Subcutaneous abdominal adipose tissue (tissue), 5 donors: Measurements from ENCODE around the gene ADD1.

Experiments
- H3K27ac ChIP-seq: one replicate; pipeline ENCODE4 v1.7.0; 2013; ENCODE audit warnings: low read depth, mild to moderate bottlenecking, inconsistent platforms, low read length, moderate library complexity
- H3K27me3 ChIP-seq, 5 donors: one replicate each; pipeline ENCODE4 v1.7.0; 2013; ENCODE audit warnings: low read length in 5 of 5, inconsistent platforms in 1 of 5; ENCODE audit not compliant: control insufficient read depth in 5 of 5, insufficient read depth in 4 of 5
- H3K36me3 ChIP-seq, 5 donors: one replicate each; pipeline ENCODE4 v1.7.0; 2013; ENCODE audit warnings: low read length in 5 of 5; ENCODE audit not compliant: control insufficient read depth in 5 of 5, insufficient read depth in 5 of 5
- H3K4me1 ChIP-seq, 5 donors: one replicate each; pipeline ENCODE4 v1.7.0; 2013; ENCODE audit warnings: low read length in 5 of 5, mild to moderate bottlenecking in 3 of 5, moderate library complexity in 1 of 5; ENCODE audit not compliant: control insufficient read depth in 5 of 5, insufficient read depth in 5 of 5
- H3K4me3 ChIP-seq, 5 donors: one replicate each; pipeline ENCODE4 v1.7.0; 2013; ENCODE audit warnings: low read length in 5 of 5, low read depth in 1 of 5
- H3K9ac ChIP-seq, 5 donors: one replicate each; pipeline ENCODE4 v1.7.0; 2013; ENCODE audit warnings: low read length in 5 of 5, mild to moderate bottlenecking in 4 of 5, moderate library complexity in 3 of 5
- H3K9me3 ChIP-seq, 5 donors: one replicate each; pipeline ENCODE4 v1.7.0; 2013; ENCODE audit warnings: low read length in 5 of 5; ENCODE audit not compliant: control insufficient read depth in 5 of 5
- donor health status: healthy.
- donor health status: healthy.
- donor health status: healthy.
- donor health status: healthy.
- donor health status: healthy.

The ADD1 gene

DNA sequence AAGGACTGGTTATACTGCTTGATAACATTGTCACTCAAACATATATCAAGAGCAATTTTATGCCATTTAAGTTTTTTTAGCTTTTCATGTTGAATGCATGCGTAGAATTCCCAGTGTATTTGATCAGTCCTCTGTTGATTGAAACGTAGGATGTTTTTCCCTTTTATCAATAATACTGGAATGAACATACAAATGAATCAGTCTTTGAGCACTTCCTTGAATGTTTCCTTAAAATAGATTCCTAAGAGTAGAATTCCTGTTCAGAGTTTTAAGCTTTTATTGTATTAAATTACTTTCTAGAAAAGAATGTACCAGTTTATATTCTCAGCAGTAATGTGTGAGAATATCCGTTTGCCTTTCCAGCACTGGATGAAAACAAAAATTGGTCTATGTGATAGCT is 37.8 kb downstream of the ADD1 start:
- no peak overlapping the region for H3K9ac ChIP-seq
- no peak overlapping the region for H3K4me3 ChIP-seq
- no peaks in the 10 kb centered on the region for H3K9me3 ChIP-seq
- no peak overlapping the region for H3K27ac ChIP-seq
- no peaks in the 10 kb centered on the region for H3K27me3 ChIP-seq
- H3K36me3 ChIP-seq: peaks cover 30 to 60% (median 52%) of the 10 kb centered on the region in 5 donors
- no peaks in the 10 kb centered on the region for H3K4me1 ChIP-seq

DNA sequence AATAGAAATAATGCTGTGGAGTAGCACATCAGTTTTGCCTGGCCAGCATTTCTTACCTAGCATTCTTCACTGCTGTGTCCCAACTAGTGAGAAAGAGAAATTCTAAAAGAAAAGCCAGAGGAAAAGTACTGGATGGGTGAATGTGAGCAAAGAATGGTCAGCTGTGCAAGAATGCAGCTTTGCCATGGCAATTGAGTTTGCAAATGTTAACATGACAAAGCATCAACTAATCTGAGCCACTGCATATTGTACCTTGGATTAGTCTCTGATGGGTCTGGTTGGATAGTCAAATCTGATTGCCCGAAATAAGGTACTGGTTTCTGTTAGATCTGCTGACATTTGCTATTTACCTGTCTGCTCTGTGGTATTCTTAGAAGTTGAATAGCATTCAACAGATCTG is 38.7 kb downstream of the ADD1 start:
- Histone ChIP-seq H3K36me3 (peaks cover 36 to 63% (median 52%) of the 10 kb centered on the region in 5 donors), H3K9me3 (no peaks in the 10 kb centered on the region), H3K4me3 (no peak overlapping the region), H3K9ac (no peak overlapping the region), H3K27ac (no peak overlapping the region), H3K27me3 (no peaks in the 10 kb centered on the region), H3K4me1 (no peaks in the 10 kb centered on the region)

DNA sequence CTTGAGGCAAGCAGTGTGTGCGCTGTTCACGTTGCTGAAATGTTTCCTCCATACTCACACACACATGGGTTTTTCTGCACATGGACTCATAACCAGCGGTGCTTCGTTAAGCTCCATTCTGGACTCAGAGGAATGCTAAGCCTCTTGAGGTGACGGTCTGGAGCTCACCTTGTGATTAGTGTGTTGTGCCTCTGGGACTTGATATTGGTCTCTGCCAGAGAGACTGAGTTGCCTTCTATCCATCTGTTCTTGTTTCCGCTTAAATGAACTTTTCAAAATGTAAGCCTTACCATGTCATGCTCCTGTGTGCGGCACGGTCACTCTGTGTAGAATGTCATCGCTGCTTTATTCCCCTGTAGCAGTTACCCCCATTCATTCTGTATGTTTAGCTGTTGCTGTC is 42.5 kb downstream of the ADD1 start:
- Histone ChIP-seq H3K4me3 (no peak overlapping the region), H3K27ac (no peak overlapping the region), H3K9me3 (no peaks in the 10 kb centered on the region), H3K4me1 (peaks cover 0 to 5% (median 5%) of the 10 kb centered on the region in 5 donors), H3K27me3 (no peaks in the 10 kb centered on the region), H3K9ac (no peak overlapping the region), H3K36me3 (peaks cover 30 to 51% (median 42%) of the 10 kb centered on the region in 5 donors)

DNA sequence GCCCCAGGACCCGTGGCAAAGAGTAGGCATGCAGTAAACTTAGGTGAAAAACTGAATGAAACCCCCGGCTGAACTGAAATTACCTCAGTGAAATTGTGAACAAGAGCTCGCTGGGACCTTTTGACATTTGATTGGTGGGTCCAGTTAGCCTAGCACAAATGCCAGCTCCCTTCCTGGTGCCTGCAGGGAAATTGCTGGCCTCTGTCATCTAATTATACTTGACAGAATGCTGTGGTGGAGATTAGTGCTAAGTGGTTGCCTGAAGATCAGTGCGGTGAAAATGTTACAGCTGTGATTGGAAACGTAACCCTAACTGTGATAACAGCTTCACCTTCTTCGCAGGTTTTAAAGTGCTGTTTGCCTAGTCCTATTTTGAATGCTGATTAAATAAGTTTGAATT is 43.0 kb downstream of the ADD1 start:
- Histone ChIP-seq H3K36me3 (peaks cover 30 to 50% (median 42%) of the 10 kb centered on the region in 5 donors), H3K27ac (no peak overlapping the region), H3K4me1 (peaks cover 0 to 10% (median 9%) of the 10 kb centered on the region in 5 donors), H3K9ac (no peak overlapping the region), H3K27me3 (no peaks in the 10 kb centered on the region), H3K4me3 (no peak overlapping the region), H3K9me3 (no peaks in the 10 kb centered on the region)

DNA sequence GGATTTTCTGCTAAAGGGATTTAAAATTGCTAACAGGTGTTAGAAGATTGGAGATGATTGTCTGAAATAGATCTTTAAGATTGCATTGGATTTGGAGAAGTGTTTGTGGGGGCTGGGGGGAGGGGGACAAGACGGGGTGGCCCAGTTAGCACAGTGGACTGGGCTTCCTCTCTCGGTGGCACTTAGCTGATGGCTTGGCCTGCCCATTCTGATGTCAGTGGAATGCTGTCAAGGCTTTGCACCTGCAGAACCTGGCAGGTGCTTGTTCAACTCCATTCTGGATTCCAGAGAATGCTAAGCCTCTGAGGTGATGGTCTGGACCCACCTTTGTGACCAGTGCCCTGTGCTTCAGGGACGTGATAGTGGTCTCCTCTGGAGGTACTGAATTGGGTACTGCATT is 43.7 kb downstream of the ADD1 start:
- no peak overlapping the region for H3K27ac ChIP-seq
- H3K4me3 ChIP-seq: no peak overlapping the region
- H3K27me3 ChIP-seq: no peaks in the 10 kb centered on the region
- no peak overlapping the region for H3K9ac ChIP-seq
- no peaks in the 10 kb centered on the region for H3K9me3 ChIP-seq
- H3K4me1 ChIP-seq: peaks cover 0 to 16% (median 12%) of the 10 kb centered on the region in 5 donors
- peaks cover 27 to 43% (median 36%) of the 10 kb centered on the region in 5 donors for H3K36me3 ChIP-seq

DNA sequence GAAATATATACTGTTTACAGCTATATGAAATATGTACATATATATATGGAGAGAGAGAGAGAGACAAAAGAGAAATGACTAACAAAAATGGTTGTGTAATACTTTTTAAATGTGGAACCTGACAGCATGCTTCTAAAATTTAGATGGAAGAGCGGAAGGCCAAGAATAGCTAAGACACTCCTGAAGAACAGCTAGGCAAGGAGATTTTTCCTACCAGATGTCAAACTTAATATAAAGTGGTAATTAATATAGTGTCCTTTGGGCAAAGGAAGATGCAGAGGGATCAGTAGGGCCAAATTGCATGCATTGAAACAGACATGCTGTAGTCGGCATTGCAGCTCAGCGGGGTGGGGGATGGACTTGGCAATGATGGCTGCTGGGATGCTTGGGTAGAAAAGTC is 45.2 kb downstream of the ADD1 start:
- no peaks in the 10 kb centered on the region for H3K9me3 ChIP-seq
- no peaks in the 10 kb centered on the region for H3K27me3 ChIP-seq
- no peak overlapping the region for H3K4me3 ChIP-seq
- no peak overlapping the region for H3K9ac ChIP-seq
- H3K36me3 ChIP-seq: peaks cover 24 to 35% (median 29%) of the 10 kb centered on the region in 5 donors
- peaks cover 0 to 23% (median 19%) of the 10 kb centered on the region in 5 donors for H3K4me1 ChIP-seq
- no peak overlapping the region for H3K27ac ChIP-seq

DNA sequence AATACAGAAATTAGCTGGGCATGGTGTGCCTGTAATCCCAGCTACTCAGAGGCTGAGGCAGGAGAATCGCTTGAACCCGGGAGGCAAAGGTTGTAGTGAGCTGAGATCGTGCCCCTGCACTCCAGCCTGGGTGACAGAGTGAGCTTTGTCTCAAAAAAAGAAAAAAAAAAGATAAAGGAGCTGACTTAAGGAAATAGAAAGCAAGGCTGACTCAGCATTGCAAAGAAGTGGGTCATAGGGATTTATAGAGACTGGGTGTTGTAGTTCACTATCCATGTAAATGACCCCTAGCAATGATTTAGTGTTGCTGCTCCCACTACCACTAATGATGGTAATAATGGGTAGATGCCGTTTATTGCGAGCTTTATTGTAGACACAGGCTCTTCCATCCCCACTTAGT is 47.6 kb downstream of the ADD1 start:
- H3K4me1 ChIP-seq: peaks cover 0 to 24% (median 21%) of the 10 kb centered on the region in 5 donors
- peak overlapping the region in 2 of 5 donors; percentile 0 to 21 for H3K9ac ChIP-seq
- H3K27me3 ChIP-seq: no peaks in the 10 kb centered on the region
- peak overlapping the region; percentile 68 for H3K27ac ChIP-seq
- no peaks in the 10 kb centered on the region for H3K9me3 ChIP-seq
- peaks cover 9 to 34% (median 25%) of the 10 kb centered on the region in 5 donors for H3K36me3 ChIP-seq
- no peak overlapping the region for H3K4me3 ChIP-seq

DNA sequence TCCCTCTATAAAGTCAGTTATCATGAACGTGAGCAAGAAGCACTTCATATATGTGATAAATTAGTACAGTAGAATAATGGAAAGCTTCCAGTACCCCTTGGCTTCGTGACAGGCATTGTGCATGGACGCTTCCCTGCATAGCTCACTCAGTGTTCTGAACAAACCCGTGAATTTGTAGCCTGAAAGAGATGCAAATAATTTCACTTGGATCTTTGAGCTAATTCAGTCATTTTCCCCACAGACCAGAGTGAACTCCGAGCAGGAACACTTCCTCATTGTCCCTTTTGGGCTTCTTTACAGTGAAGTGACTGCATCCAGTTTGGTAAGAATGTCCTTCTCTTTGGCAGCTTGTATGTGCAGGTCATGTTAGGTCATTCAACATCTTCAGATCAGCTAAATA is 50.1 kb downstream of the ADD1 start:
- Histone ChIP-seq H3K9ac (peak overlapping the region in 1 of 5 donors; percentile 25), H3K36me3 (peaks cover 11 to 42% (median 36%) of the 10 kb centered on the region in 5 donors), H3K4me1 (peaks cover 0 to 24% (median 21%) of the 10 kb centered on the region in 5 donors), H3K27ac (no peak overlapping the region), H3K4me3 (no peak overlapping the region), H3K9me3 (no peaks in the 10 kb centered on the region), H3K27me3 (no peaks in the 10 kb centered on the region)

DNA sequence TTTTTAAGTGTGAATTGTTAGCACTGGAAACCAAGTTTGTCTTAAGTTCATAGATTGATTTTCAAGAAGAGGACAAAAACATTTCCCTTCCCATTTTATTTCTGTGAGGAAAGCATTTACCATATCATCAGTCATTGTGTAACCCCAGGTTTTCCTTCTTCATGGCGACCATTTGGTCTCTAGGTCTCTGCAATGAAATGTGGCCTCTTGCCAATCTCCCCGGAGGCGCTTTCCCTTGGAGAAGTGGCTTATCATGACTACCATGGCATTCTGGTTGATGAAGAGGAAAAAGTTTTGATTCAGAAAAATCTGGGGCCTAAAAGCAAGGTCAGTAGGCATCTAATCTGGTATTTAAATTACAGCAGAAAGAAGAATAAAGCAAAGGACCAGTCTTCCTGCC is 54.4 kb downstream of the ADD1 start:
- Histone ChIP-seq H3K27me3 (no peaks in the 10 kb centered on the region), H3K27ac (no peak overlapping the region), H3K9ac (no peak overlapping the region), H3K4me1 (peaks cover 0 to 11% (median 9%) of the 10 kb centered on the region in 5 donors), H3K4me3 (no peak overlapping the region), H3K36me3 (peaks cover 16 to 80% (median 66%) of the 10 kb centered on the region in 5 donors), H3K9me3 (no peaks in the 10 kb centered on the region)

DNA sequence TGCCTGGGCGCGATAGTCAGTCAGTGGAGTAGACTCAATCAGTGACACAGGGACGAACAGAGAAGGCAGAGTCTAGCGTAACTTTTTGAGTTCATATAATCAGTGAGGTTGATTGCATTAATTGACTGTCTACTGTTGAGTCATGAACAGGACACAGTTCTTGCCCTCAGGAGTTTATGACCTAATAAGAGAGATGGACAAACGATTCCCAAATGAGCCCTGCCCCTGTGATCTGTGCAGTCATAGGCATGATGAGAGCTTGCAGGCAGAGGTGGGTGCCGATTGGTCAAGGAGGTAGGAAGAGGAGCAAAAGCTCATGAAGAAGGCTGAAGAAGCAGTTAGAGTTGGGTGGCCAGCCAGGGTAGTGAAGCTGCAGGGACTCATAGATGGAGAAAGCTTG is 57.1 kb downstream of the ADD1 start:
- no peaks in the 10 kb centered on the region for H3K4me1 ChIP-seq
- no peaks in the 10 kb centered on the region for H3K27me3 ChIP-seq
- H3K36me3 ChIP-seq: peaks cover 25 to 93% (median 81%) of the 10 kb centered on the region in 5 donors
- no peak overlapping the region for H3K4me3 ChIP-seq
- no peak overlapping the region for H3K27ac ChIP-seq
- no peak overlapping the region for H3K9ac ChIP-seq
- H3K9me3 ChIP-seq: no peaks in the 10 kb centered on the region

DNA sequence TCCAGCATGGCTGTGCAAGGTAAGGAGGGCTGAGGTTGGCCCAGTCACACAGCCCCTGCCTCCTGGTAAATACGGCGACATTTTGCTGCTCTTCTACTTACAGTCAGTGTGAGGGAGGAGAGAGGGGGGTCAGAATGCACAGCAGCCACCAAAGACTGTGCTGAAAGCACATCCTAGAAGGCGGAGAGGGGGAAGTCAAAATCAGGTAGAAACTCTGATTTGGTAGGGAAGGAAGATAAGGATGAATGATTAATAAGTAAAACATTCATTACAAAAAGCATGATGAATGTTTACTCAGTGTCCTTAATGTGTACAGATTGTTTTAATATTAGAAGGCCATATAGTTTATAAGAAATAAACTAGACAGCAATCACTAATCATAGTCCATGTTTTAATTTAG is 57.5 kb downstream of the ADD1 start:
- no peak overlapping the region for H3K27ac ChIP-seq
- no peak overlapping the region for H3K4me3 ChIP-seq
- H3K9ac ChIP-seq: no peak overlapping the region
- no peaks in the 10 kb centered on the region for H3K9me3 ChIP-seq
- H3K4me1 ChIP-seq: no peaks in the 10 kb centered on the region
- peaks cover 25 to 93% (median 83%) of the 10 kb centered on the region in 5 donors for H3K36me3 ChIP-seq
- H3K27me3 ChIP-seq: no peaks in the 10 kb centered on the region
